Left colon (tissue), 2 donors: ENCODE measurements around the gene GFOD2. TPM values are rescaled to one million over a fixed set of nuclear protein-coding genes. Genes with fewer than 3 reads are reported as not detected.
A peak's percentile ranks its signal among the peaks of the same experiment; 100 is the strongest.
"Not testable (repeated sequence)": the region's sequence is repeated elsewhere in the genome, so short reads cannot be mapped to it uniquely, and the experiment has no call there.

Experiments
- ATAC-seq: fragments of 200-7000 bp; cut with Tn5 transposase; one replicate; pipeline ENCODE4 v1.9.1; 2020; ENCODE audit warnings: mild to moderate bottlenecking, moderate library complexity
- DNase-seq, 2 donors: peaks; one replicate each; pipeline ENCODE4 v3.0.0-alpha.2; 2020
- intact Hi-C, 2 donors: fragments of 100-400 bp; cut with DNase I in 1 of 2; cut with micrococcal nuclease in 1 of 2; formaldehyde crosslinking; loops; one replicate each; pipeline versions ENCODE4 v1.11.2 to v1.14.0; 2022; cut with DNase I, micrococcal nuclease
- total RNA-seq, 2 donors: library from RNA; stranded (reverse); fragmentation: NEBNext Ultra II Directional; extraction: Animal tissue kit (Norgen Biotek cat#: 25700); gene quantifications; one replicate each; pipeline ENCODE4 v1.2.1, GENCODE V29; 2021
- donor health status: DM: no; HTN: no; CAD: no.
- donor health status: DM: yes; HTN: yes; CAD: no.

The GFOD2 gene
- total RNA-seq, 2 donors from 2014 or later: 26.8 to 28.7 TPM

DNA sequence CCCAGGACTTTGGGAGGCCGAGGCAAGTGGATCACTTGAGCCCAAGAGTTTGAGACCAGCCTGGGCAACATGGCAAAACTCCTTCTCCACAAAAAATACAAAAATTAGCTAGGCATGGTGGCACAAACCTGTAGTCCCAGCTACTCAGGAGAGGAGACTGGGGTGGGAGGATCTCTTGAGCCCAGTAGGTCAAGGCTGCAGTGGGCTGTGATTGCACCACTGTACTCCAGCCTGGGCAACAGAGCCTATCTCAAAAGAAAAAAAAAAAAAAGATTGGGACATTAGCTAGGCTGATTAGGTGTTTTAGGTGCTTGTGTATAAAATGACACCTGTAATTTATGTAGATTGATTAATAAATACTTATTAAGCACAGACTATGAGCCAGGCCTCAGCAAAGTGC lies 10.1 kb downstream of the GFOD2 start:
- intact Hi-C loops: no loop called here
- ATAC-seq: no peak
- no peak for DNase-seq

DNA sequence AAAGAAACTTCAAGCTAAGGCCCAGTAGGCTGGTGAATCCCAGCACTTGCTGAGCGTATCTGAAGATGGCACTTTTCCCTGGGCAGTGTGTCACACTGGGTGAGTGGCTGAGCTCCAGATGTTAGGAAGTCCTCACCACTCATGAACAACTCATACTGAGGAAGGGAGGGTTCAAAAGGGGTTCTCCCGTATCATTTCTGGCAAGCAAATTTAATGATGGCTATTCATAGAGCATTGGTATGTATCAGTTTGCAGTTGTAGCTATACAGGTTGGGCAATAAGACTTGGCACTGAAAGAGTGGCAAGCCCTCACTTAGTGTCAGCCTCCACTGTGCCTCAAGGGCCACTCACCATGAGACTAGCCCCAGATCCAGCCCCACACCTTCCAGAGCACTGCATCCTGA lies 10.7 kb downstream of the GFOD2 start:
- intact Hi-C loops: no loop called here
- no peak for ATAC-seq

GRCh38 chr16:67707790-67708189 lies 11.3 kb downstream of the GFOD2 start:
- intact Hi-C loops: no loop called here
- ATAC-seq (no peak), DNase-seq (no peak)

More for the DNA sequence above, 10.7 kb downstream of the GFOD2 start:
- no peak for DNase-seq

- intact Hi-C loops: no loop called here
- no peak for ATAC-seq
- no peak for DNase-seq
Measured at GRCh38 chr16:67707210-67707609, 11.9 kb downstream of the GFOD2 start.

GRCh38 chr16:67704110-67704509 lies 15.0 kb downstream of the GFOD2 start:
- ATAC-seq (no peak), DNase-seq (no peak)
- intact Hi-C loops: no loop called here

DNA sequence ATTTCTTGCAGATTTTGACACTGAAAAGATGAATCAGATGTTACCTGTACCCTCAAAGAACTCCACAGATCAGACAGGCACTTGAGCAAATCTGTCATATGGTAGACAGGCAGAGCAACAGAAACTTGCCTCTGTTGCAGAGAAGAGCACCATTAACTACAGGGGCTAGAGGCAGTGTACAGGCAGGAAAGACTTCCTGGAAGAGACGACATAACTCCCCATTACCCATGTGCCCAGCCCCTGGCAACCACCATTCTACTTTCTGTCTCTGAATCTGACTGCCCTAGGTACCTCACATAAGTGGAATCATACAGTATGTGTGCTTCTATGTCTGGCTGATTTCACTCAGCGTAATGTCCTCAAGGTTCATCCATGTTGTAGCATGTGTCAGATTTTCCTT lies 15.5 kb downstream of the GFOD2 start:
- intact Hi-C loops: no loop called here
- ATAC-seq: no peak
- DNase-seq: no peak

- intact Hi-C loops: no loop called here
- no peak for ATAC-seq
- DNase-seq: no peak
Measured at GRCh38 chr16:67702130-67702529, 17.0 kb downstream of the GFOD2 start.

GRCh38 chr16:67701420-67701819 lies 17.7 kb downstream of the GFOD2 start:
- ATAC-seq: no peak
- intact Hi-C loops: no loop called here
- no peak for DNase-seq

- ATAC-seq: no peak
- intact Hi-C loops: no loop called here
Measured at GRCh38 chr16:67699265-67699664, 19.9 kb downstream of the GFOD2 start.

DNA sequence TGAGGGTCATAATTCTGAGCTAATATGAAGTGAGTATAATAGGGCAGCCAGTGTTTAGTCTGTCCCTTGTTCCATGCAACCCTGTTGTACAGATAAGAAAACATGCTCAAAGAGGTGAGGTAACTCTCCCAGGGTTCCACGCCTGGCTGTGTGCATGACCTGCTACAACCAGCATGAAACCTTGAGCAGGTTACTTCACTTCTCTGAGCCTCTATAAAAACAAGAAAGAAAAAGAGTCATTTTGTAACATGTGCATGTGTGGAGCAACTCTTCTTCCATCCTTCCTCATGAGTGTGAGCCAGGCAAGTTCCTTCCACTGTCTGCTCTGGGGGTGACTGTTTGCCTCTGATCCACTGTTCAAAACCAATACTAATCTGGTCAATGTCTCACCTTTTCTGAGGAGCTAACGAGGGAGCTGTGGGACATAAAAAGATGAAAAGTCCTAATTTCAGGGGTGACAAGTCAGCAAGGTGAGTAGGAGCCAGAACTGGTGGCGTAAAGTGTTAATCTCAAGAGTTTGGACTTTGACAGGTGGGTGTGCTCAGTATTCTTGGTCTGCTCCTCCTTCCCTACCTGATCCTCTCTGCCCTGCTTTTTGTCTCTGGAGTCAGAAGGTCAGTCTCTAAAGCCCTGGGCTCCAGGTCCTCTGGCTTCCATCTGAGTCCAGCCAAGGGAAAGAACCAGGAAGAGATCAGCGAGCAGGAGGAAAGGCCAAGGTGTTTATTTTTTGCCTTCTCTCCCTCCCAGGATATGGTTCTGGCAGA lies 21.5 kb downstream of the GFOD2 start:
- intact Hi-C loops: no loop called here
- DNase-seq (no peak), ATAC-seq (peak; percentile 97)

More at GRCh38 chr16:67699265-67699664, 19.9 kb downstream of the GFOD2 start:
- no peak for DNase-seq

DNA sequence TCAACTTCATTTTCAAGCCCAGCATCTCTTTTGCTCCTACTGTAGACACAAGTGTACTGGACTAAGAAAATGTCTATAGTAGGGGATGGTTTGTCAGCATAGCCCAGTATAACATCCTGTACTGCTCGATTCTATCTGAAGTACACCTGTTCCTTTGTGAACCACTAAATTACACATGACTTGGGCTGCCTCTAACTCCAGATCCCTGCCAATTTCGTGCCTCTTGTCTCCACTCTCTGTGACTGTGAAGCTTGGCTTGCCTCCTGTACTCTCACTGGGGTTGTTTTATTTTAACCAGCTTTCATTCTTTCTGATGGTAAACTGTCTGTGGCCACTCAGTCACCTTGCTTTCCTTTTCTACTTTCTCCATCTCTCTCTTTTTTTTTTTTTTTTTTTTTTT lies 24.5 kb downstream of the GFOD2 start:
- DNase-seq: no peak
- intact Hi-C loops: no loop called here
- no peak for ATAC-seq

- ATAC-seq, DNase-seq, intact Hi-C loops: not testable (repeated sequence)
Measured at GRCh38 chr16:67693517-67694285, 25.4 kb downstream of the GFOD2 start.

DNA sequence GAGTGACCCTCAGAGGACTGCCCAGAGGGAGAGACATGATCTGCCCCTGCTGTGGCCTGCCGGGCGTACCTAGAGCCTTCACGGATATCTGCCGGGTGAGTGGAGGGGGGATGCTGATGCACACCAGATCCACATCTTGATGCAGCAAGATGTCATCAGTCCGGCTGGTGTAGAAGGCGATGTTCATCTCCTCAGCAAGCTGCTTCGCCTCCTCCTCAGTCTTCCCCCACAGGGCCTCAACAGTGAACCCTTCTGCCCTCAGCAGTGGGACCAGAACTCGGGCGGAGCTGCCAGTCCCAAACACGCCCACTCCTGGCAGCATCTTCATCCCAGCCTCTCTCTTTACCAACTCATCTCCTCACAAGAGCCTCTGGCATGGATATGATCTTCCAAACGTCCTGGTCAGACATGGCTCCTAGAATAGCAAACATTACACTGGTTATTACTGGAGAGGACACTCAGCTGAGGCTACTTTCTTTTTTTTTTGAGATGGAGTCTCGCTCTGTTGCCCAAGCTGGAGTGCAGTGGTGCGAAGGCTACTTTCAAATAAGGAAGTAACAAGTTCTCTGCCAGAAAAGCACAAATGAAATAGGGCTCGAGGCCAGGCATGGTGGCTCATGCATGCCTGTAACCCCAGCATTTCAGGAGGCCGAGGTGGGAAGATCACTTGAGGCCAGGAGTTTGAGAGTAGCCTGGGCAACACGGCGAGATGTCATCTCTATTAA lies 33.6 kb downstream of the GFOD2 start:
- no peak for DNase-seq
- intact Hi-C loops: no loop called here
- ATAC-seq: no peak

DNA sequence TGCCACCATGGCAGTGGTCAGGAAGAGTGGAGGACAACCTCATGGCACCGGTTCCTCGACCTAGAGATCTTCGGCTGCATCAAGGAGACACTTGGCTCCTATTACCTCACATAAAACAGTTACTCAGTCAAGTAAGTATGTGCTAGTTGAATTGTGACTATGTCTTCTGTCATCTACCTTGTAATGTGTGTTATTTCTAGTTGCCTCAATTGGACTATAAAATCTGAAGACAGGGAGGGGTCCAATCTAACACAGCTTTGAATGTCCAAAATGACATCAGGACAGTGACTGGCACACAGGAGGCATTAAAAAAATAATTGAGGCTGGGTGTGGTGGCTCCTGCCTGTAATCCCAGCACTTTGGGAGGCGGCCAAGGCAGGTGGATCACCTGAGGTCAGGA lies 35.3 kb downstream of the GFOD2 start:
- intact Hi-C loops: no loop called here
- no peak for DNase-seq
- ATAC-seq: peak; percentile 76

DNA sequence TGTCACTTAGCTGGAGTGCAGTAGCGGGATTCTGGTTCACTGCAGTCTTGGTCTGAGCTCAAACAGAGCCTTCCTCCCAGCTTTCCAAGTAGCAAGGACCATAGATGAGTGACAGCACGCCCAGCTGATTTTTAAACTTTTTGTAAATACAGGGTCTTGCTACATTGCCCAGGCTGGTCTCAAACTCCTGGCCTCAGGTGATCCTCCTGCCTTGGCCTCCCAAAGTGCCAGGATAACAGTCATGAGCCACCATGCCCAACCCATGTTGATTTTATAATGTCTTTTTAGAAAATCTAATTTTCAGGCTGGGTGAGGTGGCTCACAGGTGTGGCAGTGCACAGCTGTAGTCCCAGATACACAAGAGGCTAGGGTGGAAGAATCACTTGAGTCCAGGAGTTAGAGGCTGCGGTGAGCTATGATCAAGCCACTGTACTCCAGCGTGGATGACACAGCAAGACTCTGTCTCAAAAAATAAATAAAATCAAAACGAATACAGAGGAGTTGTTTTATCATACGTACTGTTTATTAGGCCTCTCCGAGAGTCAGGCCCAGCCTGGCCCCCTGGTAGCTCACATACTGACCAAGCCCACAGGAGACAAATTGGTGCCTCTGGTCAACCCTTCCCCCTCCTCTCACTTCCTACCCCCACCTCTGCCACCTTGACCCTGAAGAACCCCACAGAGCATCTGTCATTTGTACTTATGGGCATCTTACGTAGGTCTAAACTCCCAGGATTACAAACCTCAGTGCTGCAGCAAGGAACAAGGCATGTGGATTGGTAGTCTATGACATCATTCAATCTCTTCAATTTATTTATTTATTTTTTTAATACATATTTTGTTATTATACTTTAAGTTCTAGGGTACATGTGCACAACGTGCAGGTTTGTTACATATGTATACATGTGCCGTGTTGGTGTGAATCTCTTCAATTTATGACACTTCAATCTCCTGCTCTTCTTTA lies 38.9 kb downstream of the GFOD2 start:
- intact Hi-C loops: loop anchor here in 1 of 2 donors (10.0 kb wide), 1 partner anchor 125 kb away; the partner anchor contains the start of genes RANBP10 and TSNAXIP1
- DNase-seq: no peak
- no peak for ATAC-seq

DNA sequence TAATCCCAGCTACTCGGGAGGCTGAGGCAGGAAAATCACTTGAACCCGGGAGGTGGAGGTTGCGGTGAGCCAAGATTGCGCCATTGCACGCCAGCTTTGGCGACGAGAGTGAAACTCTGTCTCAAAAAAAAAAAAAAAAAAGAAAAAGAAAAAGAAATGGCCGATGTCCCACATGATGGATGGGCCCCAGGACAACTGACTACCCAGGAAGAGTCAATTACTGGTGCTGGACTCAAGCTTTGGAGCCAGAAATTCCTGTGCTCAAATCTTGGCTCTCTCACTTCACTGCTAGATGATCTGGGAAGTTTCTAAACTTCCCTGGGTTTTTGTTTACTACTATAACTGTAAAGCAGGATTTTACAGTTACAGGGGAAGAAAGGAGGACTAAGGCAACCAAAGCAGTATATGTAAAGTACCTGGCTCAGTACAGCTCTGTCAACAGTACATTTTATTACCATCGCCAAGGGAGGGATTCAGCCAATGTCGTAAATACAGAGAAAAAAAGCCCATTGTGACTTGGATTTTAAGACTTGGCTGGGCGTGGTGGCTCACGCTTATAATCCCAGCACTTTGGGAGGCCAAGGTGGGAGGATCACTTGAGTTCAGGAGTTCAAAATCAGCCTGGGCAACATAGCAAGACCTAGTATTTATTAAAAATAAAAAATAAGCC lies 40.6 kb downstream of the GFOD2 start:
- intact Hi-C loops: loop anchor here in 1 of 2 donors (10.0 kb wide), 1 partner anchor 126 kb away; the partner anchor contains the start of genes RANBP10 and TSNAXIP1
- DNase-seq (peak in 1 of 2 donors; percentile 56), ATAC-seq (peak; percentile 78)

DNA sequence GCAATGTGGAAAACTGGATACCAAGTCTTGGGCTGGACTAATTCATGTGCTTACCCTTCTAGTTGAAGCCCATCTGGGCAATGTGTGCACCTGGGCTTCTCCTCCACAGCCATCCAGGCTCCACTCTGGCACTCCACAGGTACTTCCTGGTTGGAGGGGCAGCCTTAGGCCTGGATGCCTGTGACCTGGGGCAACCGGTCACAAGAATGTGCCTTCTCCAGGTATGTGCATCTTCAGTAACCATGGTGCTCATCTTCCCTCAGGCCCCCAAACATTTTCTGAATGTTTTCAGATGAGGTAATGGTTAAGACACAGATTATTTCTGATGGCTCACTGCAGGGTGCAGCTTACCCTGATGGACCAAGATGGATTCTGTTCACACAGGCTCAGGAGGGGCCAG lies 41.4 kb downstream of the GFOD2 start:
- ATAC-seq (no peak), DNase-seq (no peak)
- intact Hi-C loops: loop anchor here in 1 of 2 donors (10.0 kb wide), 1 partner anchor 127 kb away; the partner anchor contains the start of genes RANBP10 and TSNAXIP1

DNA sequence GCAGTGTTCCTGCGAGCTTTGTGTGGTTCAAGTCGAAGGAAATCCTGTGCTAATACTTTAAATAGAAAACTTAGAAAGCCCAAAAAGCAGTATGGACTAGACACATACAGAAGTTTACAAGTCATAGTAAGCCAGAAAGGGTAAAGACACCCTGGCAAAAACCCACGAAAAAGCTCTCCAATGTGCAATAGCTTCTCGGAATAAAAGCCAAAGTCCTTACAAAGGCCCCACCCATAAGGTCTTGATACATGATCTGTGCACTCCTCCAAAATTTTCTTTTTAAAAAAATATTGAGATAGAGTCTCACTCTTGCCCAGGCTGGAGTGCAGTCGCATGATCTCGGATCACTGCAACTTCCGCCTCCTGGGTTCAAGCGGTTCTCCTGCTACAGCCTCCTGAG lies 42.2 kb downstream of the GFOD2 start:
- intact Hi-C loops: loop anchor here in 1 of 2 donors (10.0 kb wide), 1 partner anchor 128 kb away; the partner anchor contains the start of genes RANBP10 and TSNAXIP1
- DNase-seq (no peak), ATAC-seq (no peak)
